Measurements from ENCODE around the gene ASTN2. TPM values are rescaled to one million over a fixed set of nuclear protein-coding genes. Genes with fewer than 3 reads are reported as not detected.

Gene ASTN2
- total RNA-seq, 4 donors from 2014 or later: 4.0 to 7.0 (median 4.9) TPM

DNA sequence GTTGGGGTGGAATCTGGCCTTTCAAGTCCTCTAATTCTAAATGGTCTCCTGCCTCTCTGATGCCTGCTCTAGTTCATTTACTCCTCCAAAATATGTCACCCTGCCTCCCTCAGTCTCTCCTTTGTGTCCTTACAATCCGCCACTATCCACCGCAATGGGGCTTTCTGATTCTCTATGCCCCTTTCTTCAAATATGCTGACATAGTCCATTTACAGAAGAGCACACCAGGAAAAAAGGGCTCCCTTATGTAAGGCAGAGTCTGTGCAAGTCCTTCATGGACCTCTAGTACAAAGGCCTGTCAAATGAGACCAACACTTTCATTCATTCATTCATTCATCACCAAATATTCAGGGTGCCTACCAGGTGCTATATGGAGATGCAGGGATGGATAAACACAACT is 2.0 kb upstream of the ASTN2 start:
- WGBS, 2 donors (ENCODE audit: low coverage in 1 of 2): 80 to 85% methylated on average over 2 of the region's 2 CpGs
- no peak for TF ChIP-seq EP300 (IDR thresholded peaks at IDR 0.05)
- TF ChIP-seq, protein P1, sequence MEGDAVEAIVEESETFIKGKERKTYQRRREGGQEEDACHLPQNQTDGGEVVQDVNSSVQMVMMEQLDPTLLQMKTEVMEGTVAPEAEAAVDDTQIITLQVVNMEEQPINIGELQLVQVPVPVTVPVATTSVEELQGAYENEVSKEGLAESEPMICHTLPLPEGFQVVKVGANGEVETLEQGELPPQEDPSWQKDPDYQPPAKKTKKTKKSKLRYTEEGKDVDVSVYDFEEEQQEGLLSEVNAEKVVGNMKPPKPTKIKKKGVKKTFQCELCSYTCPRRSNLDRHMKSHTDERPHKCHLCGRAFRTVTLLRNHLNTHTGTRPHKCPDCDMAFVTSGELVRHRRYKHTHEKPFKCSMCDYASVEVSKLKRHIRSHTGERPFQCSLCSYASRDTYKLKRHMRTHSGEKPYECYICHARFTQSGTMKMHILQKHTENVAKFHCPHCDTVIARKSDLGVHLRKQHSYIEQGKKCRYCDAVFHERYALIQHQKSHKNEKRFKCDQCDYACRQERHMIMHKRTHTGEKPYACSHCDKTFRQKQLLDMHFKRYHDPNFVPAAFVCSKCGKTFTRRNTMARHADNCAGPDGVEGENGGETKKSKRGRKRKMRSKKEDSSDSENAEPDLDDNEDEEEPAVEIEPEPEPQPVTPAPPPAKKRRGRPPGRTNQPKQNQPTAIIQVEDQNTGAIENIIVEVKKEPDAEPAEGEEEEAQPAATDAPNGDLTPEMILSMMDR (IDR thresholded peaks at IDR 0.05): no peak
- no peak for TF ChIP-seq POLR2A (IDR thresholded peaks at IDR 0.05)
- no peak for TF ChIP-seq POLR2AphosphoS5 (IDR thresholded peaks at IDR 0.05)
- no peak overlapping the region for H3K4me3 ChIP-seq
- no peaks in the 10 kb centered on the region for H3K9me3 ChIP-seq
- H3K4me1 ChIP-seq: peaks cover 0 to 27% (median 6%) of the 10 kb centered on the region in 3 donors
- ATAC-seq: no peak
- H3K36me3 ChIP-seq: no peaks in the 10 kb centered on the region
- H3K27ac ChIP-seq: no peak overlapping the region
- H3K27me3 ChIP-seq: peaks cover 85% of the 10 kb centered on the region

DNA sequence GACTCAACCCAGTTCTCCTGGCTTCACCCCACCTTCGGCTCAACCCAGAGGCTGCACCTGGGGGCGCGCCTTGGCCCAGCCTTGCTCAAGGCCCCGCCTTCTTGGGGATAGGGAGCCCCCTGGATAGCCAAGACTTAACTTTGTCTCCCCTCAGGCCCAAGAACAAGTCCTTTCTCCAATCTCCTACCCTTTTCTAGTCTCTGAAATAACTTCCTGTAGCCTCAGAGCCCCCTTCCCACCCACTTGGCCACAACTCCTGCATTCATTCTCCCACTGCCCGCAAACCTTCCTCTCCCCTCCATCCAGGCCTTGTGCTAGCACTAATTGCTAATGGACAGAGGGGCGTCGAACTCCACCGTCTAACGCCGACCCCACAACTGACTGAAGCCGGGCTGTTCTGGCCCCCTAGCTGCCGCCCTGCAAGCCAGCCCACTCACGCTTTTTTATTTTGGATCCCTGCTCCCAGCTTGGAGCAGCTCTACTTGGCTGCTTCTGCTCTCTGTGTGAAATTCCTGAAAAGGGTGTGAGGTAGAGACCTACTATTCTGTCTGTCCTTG is 579 bp upstream of the ASTN2 start:
- H3K27me3 ChIP-seq: peaks cover 90% of the 10 kb centered on the region
- WGBS, 2 donors (ENCODE audit: low coverage in 1 of 2): 0 to 9% methylated on average over 6 to 7 of the region's 13 CpGs
- peak overlapping the region in 1 of 4 donors; percentile 8 for H3K27ac ChIP-seq
- ATAC-seq: no peak
- H3K36me3 ChIP-seq: no peaks in the 10 kb centered on the region
- no peaks in the 10 kb centered on the region for H3K9me3 ChIP-seq
- TF ChIP-seq POLR2AphosphoS5 (IDR thresholded peaks at IDR 0.05) (no peak), POLR2A (IDR thresholded peaks at IDR 0.05) (no peak), EP300 (IDR thresholded peaks at IDR 0.05) (no peak)
- TF ChIP-seq, protein P1 (IDR thresholded peaks at IDR 0.05): no peak
- peaks cover 0 to 27% (median 6%) of the 10 kb centered on the region in 3 donors for H3K4me1 ChIP-seq
- H3K4me3 ChIP-seq: peak overlapping the region in 1 of 2 donors; percentile 55

DNA sequence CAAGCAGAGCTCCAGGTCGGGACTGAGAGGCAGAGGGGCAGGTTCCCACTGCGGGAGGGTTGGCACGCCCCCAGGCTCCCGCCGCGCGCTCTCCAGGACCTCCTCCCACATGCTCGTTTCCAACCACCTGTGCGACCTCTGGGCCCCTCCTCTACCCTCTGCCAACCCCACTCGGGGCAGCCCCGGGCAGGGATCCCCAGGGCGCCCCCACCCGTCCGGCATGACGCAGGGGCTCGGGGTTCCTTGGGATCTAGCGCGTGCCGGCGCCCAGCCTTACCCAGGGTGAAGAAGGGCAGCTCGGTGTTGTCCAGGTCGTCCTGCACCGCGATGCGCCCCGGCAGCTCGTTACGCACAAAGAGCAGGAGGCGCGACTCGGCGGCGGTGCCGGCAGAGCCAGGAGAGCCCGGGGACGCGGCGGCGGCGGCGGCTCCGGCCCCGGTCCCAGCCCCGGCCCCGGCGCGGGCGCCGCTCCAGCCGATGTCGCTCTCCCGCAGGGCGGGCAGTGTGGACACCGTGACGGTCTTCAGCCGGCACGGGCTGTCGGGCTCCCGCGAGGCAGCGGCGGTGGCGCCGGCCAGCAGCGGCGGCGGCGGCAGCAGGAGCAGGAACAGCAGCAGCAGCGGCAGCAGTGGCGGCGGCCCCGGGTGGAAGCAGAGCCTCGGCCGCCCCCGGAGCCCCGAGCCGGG is 494 bp downstream of the ASTN2 start:
- Histone ChIP-seq H3K36me3 (no peaks in the 10 kb centered on the region), H3K27ac (no peak overlapping the region), H3K27me3 (peaks cover 88% of the 10 kb centered on the region), H3K4me3 (peak overlapping the region in 1 of 2 donors; percentile 55), H3K9me3 (no peaks in the 10 kb centered on the region), H3K4me1 (peaks cover 0 to 27% (median 6%) of the 10 kb centered on the region in 3 donors)
- TF ChIP-seq EP300 (IDR thresholded peaks at IDR 0.05) (no peak), POLR2A (IDR thresholded peaks at IDR 0.05) (no peak), POLR2AphosphoS5 (IDR thresholded peaks at IDR 0.05) (no peak)
- TF ChIP-seq, protein P1 (IDR thresholded peaks at IDR 0.05): no peak
- peak; percentile 42 for ATAC-seq
- WGBS, 2 donors (ENCODE audit: low coverage in 1 of 2): 4% methylated on average over 8 of the region's 77 CpGs; no CpG with 5 or more reads in 1 of the 2 donors

DNA sequence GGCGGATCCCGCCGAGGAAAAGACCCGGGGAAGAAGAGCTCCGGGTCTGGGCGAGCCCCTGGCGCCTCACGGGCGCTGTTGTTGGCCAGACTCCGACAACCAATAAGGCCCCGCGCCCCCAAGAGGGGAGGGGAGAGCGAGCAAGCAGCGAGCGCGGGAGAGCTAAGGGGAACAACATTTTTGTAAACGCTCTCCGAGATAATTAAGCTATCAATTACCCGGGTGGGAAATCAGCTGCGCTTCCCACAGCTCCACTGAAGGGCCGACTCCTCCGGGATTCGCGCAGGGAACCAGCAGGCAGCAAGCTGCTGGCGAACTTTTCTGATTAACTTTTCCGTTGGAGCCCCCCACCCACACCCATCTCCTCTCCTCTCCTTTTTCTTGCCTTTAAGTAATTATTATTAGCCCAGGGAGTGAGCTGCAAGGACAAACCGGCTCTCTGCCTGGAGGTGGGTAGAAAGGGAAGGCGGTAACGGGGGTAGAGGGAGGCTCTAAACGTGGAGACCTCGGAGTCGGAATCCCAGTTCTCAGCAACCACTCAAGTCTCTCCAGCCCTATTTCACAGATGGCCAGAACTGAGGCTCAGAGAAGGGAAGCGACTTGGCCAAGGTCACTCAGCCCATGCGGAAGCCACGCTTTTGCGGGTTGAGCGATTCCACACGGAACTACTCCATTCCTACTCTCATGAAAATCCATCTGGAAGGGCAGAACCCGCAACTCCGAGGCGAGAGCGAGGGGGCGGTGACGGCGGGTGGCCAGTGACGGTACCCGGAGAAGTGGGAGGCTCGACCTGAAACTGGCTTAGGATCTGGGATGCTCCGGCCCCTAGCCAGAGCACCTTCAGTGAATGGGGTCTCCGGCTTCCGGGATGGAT is 1.3 kb downstream of the ASTN2 start:
- H3K9me3 ChIP-seq: no peaks in the 10 kb centered on the region
- no peak for ATAC-seq
- H3K36me3 ChIP-seq: no peaks in the 10 kb centered on the region
- H3K4me1 ChIP-seq: peaks cover 0 to 27% (median 6%) of the 10 kb centered on the region in 3 donors
- H3K27me3 ChIP-seq: peaks cover 87% of the 10 kb centered on the region
- peak overlapping the region in 1 of 2 donors; percentile 55 for H3K4me3 ChIP-seq
- no peak overlapping the region for H3K27ac ChIP-seq
- TF ChIP-seq EP300 (IDR thresholded peaks at IDR 0.05): no peak
- TF ChIP-seq, protein P1 (IDR thresholded peaks at IDR 0.05): no peak
- WGBS, 2 donors (ENCODE audit: low coverage in 1 of 2): 0 to 1% methylated on average over 6 to 20 of the region's 51 CpGs
